GM19193 (cell line): ENCODE measurements around the gene CASP8AP2.

Source experiments
- POLR2A ChIP-seq: IDR thresholded peaks from 4 replicates; pipeline ENCODE4 v1.6.1; 2011; ENCODE audit not compliant: insufficient read depth, insufficient read length; ENCODE audit errors: extremely low read depth

The CASP8AP2 gene

DNA sequence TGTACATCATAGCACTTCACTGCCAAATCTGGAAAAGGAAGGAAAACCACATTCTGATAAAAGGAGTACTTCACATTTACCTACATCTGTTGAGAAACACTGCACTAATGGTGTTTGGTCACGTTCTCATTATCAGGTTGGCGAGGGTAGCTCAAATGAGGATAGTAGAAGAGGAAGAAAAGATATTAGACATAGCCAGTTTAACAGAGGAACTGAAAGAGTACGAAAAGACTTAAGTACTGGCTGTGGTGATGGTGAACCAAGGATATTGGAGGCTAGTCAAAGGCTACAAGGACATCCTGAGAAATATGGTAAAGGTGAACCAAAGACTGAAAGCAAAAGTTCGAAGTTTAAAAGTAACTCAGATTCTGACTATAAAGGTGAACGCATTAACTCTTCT is 32.6 kb downstream of the CASP8AP2 start:
- no peak for TF ChIP-seq POLR2A

DNA sequence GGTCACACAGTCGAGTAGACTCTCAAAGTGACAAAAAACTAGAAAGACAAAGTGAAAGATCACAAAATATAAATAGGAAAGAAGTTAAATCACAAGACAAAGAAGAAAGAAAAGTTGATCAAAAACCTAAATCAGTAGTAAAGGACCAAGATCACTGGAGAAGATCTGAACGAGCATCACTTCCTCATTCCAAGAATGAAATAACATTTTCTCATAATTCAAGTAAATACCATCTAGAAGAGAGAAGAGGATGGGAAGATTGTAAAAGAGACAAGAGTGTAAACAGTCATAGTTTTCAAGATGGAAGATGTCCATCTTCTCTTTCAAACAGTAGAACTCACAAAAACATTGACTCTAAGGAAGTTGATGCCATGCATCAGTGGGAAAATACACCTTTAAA is 33.0 kb downstream of the CASP8AP2 start:
- no peak for TF ChIP-seq POLR2A

DNA sequence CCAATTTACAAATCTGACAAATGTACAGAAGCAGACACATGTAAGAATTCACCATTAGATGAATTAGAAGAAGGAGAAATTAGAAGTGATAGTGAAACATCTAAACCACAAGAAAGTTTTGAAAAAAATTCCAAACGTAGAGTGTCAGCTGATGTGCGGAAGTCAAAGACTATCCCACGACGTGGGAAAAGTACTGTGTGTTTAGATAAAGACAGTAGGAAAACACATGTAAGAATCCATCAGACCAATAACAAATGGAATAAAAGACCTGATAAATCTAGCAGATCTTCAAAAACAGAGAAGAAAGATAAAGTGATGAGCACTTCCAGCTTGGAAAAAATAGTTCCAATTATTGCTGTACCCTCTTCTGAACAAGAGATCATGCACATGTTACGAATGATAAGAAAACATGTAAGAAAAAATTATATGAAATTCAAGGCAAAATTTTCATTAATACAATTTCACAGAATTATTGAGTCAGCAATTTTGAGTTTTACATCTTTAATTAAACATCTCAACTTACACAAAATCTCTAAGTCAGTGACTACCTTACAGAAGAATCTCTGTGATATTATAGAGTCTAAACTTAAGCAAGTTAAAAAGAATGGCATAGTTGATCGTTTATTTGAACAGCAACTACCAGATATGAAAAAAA is 36.5 kb downstream of the CASP8AP2 start:
- no peak for TF ChIP-seq POLR2A

- no peak for TF ChIP-seq POLR2A
These were observed 44.0 kb downstream of the CASP8AP2 start for GRCh38 chr6:89873721-89874120.

DNA sequence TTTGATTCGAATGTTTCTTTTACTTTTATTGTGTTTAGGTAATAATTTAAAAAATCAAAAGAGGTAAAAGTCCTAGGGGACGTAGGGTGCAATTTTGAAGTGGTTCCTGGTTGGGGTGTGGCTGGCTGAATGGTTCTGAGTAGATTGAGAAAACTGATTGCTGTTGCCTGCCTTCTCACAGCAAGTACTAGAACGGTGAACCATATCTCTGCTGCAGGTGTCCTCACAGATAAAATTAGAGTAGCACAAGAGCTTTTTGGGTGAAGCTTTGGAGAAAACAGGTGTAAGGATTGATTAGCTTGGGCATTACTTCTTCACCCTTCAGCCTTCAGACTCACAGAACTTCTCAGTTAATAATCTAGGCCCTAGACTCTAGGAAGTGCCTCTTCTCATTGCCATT is 44.8 kb downstream of the CASP8AP2 start:
- no peak for TF ChIP-seq POLR2A

DNA sequence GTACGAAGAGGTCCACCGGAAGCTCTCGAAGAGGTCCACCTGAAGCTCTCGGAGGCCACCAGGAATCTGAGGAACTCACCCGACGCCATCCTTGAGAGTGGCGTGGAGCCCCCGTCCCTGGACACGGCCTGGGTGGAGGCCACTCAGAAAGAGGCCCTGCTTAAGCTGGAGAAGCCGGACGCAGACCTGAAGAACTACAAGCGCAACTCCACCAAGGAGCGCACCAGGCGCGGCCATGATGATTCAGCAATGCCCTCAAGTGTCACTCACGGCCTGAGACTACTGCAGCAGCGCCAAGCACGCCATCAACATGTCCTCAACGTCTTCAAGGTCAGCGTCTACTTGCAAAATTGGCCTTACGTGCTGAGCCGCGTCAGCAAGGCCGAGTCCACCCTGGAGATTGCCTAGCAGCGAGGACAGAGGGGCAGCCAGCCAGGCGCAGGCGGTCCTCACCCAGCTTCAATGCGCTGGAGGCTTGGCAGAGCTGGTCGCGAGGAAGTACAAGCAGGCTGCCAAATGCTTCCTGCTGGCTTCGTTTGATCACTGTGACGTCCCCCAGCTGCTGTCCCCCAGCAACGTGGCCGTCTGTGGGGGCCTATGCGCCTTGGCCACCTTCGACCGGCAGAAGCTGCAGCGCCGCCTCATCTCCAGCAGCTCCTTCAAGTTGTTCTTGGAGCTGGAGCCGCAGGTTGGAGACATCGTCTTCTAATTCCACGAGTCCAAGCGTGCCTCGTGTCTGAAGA is 56.9 kb downstream of the CASP8AP2 start:
- no peak for TF ChIP-seq POLR2A

DNA sequence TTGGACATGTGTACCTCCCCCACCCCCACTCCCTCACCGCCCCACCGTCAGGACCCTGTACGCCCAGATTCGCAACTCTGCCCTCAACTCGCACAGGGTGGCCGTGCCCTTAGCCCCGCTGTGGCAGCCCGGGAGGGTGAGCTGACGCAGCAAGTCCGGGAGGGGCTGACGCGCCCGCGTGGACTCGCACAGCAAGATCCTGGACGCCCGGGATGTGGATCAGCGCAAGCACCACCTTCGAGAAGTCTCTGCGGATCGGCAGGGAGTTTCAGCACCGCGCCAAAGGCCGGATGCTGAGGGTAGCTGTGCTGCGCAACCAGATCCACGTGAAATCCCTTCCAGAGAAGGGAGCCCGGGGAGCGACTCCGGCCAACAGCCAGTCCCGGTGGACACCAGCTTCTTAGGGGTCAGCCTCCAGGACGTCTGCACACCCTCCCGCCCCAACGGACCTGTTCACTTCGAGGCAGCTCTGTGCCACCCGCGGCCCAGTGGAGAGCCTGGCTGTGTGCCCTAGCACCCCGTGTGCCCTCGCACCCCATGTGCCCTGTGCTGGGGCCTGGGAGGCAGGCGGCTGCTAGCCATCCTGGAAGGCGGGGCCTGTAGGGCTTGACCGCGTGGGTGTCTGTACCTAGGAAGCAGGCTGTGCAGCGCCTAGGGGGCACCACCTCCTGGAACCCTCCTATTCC is 57.9 kb downstream of the CASP8AP2 start:
- no peak for TF ChIP-seq POLR2A

DNA sequence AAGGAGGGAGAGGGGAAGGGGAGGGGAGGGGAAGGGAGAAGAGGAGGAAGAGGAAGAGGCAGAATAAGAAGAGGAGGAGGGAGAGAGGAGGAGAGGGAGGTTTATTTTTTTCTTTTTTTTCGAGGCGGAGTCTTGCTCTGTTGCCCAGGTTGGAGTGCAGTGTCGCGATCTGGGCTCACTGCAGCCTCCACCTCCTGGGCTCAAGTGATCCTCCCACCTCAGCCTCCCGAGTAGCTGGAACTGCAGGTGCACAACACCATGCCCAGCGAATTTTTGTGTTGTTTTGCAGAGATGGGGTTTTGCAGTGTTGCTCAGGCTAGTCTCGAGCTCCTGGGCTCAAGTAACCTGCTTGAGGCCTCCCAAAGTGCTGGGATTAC is 58.4 kb downstream of the CASP8AP2 start:
- TF ChIP-seq POLR2A = no peak

GRCh38 chr6:89888871-89889270 is 59.2 kb downstream of the CASP8AP2 start:
- TF ChIP-seq POLR2A = no peak

DNA sequence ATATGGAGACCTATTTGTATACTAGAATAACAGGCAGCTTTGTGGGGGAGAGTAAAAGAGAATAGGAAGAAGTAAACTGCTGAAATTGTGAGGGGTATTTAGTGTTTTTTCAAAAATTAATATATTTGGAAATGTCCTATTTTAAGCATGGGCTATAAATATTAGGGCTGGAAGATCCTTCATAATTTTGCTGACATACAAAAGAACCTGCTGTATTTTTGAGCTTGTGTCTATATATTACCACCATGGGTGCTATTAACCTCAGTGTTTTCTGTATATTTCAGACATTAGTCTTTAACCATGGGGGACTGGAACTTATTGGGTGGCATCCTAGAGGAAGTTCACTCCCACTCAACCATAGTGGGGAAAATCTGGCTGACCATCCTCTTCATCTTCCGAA is 64.5 kb downstream of the CASP8AP2 start, which contains the start of gene GJA10:
GJA10 (plus strand) TSS at position 301 of the 400 bp plus-strand sequence; CDS start at position 301, 0 bp downstream.
- no peak for TF ChIP-seq POLR2A

- no peak for TF ChIP-seq POLR2A
These were observed 65.7 kb downstream of the CASP8AP2 start for GRCh38 chr6:89895276-89895874.

DNA sequence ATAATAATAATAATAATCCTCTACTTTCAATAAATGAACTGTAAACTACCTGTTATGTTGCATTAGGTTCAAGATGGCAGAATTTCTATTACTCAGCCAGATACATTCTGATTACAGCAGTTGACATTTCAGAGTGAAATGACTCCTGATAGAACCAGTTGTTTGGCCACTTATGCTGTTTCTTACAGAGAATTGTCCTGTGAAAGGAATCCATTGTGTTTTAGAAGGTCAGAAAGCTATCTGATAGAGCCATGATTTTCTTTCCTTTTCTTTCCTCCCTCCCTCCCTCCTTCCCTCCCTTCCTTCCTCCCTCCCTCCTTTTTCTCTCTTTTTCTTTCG is 81.2 kb downstream of the CASP8AP2 start:
- TF ChIP-seq POLR2A = no peak

- TF ChIP-seq POLR2A = no peak
These were observed 86.6 kb downstream of the CASP8AP2 start for GRCh38 chr6:89916136-89916920.

DNA sequence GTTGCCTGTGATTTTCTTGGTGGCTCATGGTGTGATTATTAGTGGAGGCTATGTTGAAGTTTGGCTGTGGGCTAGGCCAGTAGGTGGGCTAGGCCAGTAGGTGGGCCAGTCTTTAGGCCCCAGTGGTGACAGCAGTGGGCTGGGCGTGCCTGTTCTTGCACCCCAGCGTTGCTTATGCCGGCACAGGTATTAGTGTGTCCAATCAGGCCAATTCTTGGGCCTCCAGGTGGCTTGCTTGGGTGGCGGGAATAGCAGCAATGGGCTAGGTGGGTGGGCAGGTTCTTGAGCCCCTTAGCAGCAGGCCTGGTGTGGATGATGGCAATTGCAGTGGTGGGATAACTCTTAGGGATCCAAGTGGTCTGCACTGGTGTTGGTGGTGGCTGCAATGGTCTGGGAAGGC is 87.5 kb downstream of the CASP8AP2 start:
- no peak for TF ChIP-seq POLR2A
